ENCODE measurements around the gene GTPBP6. TPM values are rescaled to one million over a fixed set of nuclear protein-coding genes. Genes with fewer than 3 reads are reported as not detected.

Gene GTPBP6
- total RNA-seq = 10 to 100 TPM; 48.5 to 52.1 TPM

DNA sequence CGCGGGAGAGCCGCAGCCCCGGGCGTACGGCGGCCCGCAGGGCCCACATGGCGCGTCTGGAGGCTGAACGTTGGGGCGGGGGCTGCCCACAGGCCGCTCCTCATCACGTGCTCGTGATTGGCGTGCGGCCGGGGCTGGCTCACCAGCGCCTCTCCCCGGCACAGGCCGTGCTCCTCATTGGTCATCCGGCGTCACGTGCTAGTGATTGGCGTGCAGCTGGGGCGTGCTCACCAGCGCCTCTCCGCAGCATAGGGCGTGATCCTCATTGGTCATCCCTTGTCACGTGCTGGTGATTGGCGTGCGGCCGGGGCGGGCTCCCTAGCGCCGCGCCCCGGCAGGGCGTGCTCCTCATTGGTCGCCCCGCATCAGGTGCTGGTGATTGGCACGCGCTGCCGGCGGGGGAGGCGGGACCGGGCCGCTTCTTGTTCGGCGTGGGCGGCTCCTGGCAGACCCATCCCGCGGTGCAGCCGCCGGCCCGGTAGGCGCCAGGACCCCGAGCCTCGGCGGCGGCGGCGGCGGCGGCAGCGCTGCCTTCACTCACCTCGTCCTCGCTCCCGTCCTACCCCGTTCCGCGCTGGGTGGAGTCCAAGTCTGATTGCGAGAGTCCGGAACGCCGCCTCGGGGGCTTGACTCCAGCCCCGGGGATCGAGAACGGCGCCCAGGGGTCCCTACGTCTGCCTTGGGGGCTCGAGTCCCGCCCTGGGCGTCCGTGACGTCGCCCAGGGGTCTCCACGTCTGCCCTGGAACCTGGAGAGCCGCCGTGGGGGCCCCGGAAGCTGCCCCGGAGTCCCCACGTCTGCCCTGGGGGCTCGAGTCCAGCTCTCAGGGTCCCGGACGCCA lies at the start of gene GTPBP6:
GTPBP6 (minus strand) TSS at position 58 of the 840 bp plus-strand sequence; CDS start at position 49, 9 bp downstream.
- CTCF ChIA-PET = no interaction called here
- Mint-ChIP-seq H3K4me1 (peaks cover 39% of the 10 kb centered on the region), H3K27ac (peak within 1 kb of the TSS; percentile 99), H3K36me3 (ENCODE audit: low read depth) (peaks cover 7% of the 10 kb centered on the region), H3K4me3 (peak within 1 kb of the TSS; percentile 91), H3K9me3 (no peaks in the 10 kb centered on the region), H3K27me3 (no peaks in the 10 kb centered on the region)
- DNase-seq = peak; percentile 99
- POLR2A ChIA-PET = no interaction called here

DNA sequence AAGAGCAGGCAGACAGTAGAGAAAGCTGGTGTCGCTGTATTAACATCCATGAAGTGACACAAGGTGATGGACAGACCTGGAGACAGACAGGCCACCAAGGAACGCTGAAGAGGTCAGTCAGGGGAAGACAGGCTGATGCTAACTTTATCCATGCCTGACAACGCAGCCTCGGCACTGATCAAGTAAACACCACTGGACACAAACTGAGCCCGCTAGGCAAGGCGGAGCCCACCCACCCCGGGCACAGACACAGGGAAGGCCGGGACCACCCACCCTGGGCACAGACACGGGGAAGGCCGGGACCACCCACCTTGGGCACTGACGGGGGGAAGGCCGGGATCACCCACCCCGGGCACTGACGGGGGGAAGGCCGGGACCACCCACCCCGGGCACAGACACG lies 49.3 kb upstream of the GTPBP6 start:
- Mint-ChIP-seq H3K4me3 (no peak overlapping the region), H3K36me3 (ENCODE audit: low read depth) (peaks cover 11% of the 10 kb centered on the region), H3K27me3 (peaks cover 15% of the 10 kb centered on the region), H3K27ac (no peak overlapping the region), H3K4me1 (peaks cover 6% of the 10 kb centered on the region), H3K9me3 (peaks cover 9% of the 10 kb centered on the region)
- ChIA-PET CTCF (no interaction called here), POLR2A (no interaction called here)
- no peak for DNase-seq

GRCh38 chrX:367349-367748 lies 48.8 kb upstream of the GTPBP6 start:
- CTCF ChIA-PET = no interaction called here
- peaks cover 10% of the 10 kb centered on the region for H3K9me3 Mint-ChIP-seq
- no peak overlapping the region for H3K27ac Mint-ChIP-seq

DNA sequence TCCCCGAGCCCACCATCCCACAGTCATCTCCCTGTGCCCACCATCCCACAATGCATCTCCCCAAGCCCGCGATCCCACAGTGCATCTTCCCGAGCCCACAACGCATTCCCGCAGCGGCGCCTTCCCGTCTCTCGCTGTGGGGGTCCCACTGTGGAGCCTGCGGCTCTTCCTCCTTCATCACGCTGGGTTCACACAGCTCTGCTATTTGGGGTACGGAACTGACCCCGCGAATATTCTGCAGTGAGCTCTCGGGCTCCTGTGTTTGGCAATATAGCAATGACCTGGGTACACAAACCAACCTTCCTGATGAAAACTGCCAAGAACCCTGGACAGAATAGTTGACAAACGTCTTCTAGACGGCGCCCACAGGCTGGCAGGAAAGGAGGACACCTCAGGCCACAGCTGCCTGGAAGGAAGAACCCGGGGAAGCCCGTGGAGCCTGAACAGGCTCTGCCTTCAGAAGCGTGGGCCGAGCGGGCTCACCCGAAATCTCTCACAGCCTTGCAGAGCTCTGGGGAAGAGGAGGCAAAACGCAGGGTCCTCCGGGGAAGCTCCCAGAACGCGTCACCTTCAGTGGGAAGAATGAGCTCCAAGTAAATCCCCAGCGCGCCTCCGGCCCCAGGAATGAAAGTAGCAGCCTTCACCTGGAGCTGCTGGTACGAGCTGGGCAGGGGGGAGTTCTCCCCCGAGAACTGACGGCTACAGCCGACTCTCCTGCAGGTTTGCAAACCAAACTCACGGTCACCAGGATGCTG lies 45.2 kb upstream of the GTPBP6 start:
- Mint-ChIP-seq H3K4me3 (no peak overlapping the region), H3K4me1 (no peaks in the 10 kb centered on the region), H3K36me3 (ENCODE audit: low read depth) (peaks cover 40% of the 10 kb centered on the region), H3K9me3 (peaks cover 30% of the 10 kb centered on the region), H3K27me3 (no peaks in the 10 kb centered on the region), H3K27ac (no peak overlapping the region)
- ChIA-PET CTCF (no interaction called here), POLR2A (no interaction called here)
- no peak for DNase-seq

More at GRCh38 chrX:367349-367748, 48.8 kb upstream of the GTPBP6 start:
- Mint-ChIP-seq H3K36me3 (ENCODE audit: low read depth) (peaks cover 11% of the 10 kb centered on the region), H3K27me3 (peaks cover 12% of the 10 kb centered on the region), H3K4me3 (no peak overlapping the region), H3K4me1 (peaks cover 5% of the 10 kb centered on the region)
- POLR2A ChIA-PET = no interaction called here
- DNase-seq = no peak

DNA sequence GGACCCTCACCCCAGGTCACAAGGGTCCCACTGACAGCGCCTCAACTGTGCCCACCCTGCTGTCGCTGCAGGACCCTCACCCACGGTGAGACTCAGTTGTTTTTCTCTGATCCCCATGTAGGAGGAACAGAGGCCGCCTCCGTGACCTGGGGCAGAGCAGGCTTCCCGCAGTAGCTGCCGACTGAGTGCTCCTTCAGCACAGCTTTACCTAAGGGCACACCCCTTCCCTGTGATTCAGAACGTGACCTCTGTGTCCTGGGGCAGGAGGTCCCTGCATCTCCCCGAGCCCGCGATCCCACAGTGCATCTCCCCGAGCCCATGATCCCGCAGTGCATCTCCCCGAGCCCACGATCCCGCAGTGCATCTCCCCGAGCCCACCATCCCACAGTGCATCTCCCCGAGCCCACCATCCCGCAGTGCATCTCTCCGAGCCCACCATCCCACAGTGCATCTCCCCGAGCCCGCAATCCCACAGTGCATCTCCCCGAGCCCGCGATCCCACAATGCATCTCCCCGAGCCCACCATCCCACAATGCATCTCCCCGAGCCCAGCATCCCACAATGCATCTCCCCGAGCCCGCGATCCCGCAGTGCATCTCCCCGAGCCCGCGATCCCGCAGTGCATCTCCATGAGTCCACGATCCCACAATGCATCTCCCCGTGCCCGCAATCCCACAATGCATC lies 44.5 kb upstream of the GTPBP6 start:
- no peak overlapping the region for H3K4me3 Mint-ChIP-seq
- no peaks in the 10 kb centered on the region for H3K27me3 Mint-ChIP-seq
- peaks cover 43% of the 10 kb centered on the region for H3K36me3 Mint-ChIP-seq (ENCODE audit: low read depth)
- peaks cover 30% of the 10 kb centered on the region for H3K9me3 Mint-ChIP-seq
- no peak overlapping the region for H3K27ac Mint-ChIP-seq
- no peak for DNase-seq
- no peaks in the 10 kb centered on the region for H3K4me1 Mint-ChIP-seq
- ChIA-PET CTCF (no interaction called here), POLR2A (no interaction called here)

DNA sequence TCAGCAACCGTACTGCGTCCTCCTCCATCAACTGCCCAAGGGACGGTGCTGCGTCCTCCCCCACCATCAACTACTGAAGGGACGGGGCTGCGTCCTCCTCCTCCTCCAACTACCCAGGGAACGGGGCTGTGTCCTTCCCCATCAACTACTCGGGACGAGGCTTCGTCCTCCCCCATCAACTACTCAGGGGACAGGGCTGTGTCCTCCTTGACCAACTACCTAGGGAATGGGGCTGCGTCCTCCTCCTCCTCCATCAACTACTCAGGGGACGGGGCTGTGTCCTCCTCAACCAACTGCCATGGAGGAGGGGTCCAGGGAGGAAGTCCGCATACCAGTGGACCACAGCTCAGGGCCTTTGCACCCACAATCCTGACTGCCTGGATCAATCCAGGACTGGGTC lies 43.8 kb upstream of the GTPBP6 start:
- Mint-ChIP-seq H3K9me3 (peaks cover 34% of the 10 kb centered on the region), H3K27ac (no peak overlapping the region), H3K27me3 (no peaks in the 10 kb centered on the region), H3K4me3 (no peak overlapping the region), H3K4me1 (peaks cover 7% of the 10 kb centered on the region), H3K36me3 (ENCODE audit: low read depth) (peaks cover 50% of the 10 kb centered on the region)
- POLR2A ChIA-PET = no interaction called here
- DNase-seq = no peak
- CTCF ChIA-PET = no interaction called here

- H3K27me3 Mint-ChIP-seq = no peaks in the 10 kb centered on the region
- H3K4me1 Mint-ChIP-seq = peaks cover 15% of the 10 kb centered on the region
- H3K9me3 Mint-ChIP-seq = peaks cover 36% of the 10 kb centered on the region
- H3K27ac Mint-ChIP-seq = no peak overlapping the region
- no peak overlapping the region for H3K4me3 Mint-ChIP-seq
- POLR2A ChIA-PET = no interaction called here
- no peak for DNase-seq
- peaks cover 56% of the 10 kb centered on the region for H3K36me3 Mint-ChIP-seq (ENCODE audit: low read depth)
- CTCF ChIA-PET = no interaction called here
Observed at GRCh38 chrX:361231-362145, 42.9 kb upstream of the GTPBP6 start.

GRCh38 chrX:360496-361150 lies 42.0 kb upstream of the GTPBP6 start:
- Mint-ChIP-seq H3K4me3 (no peak overlapping the region), H3K36me3 (ENCODE audit: low read depth) (peaks cover 60% of the 10 kb centered on the region), H3K27me3 (no peaks in the 10 kb centered on the region), H3K27ac (no peak overlapping the region), H3K9me3 (peaks cover 36% of the 10 kb centered on the region), H3K4me1 (peaks cover 18% of the 10 kb centered on the region)
- CTCF ChIA-PET = no interaction called here
- DNase-seq = no peak
- POLR2A ChIA-PET = no interaction called here

- DNase-seq = no peak
- H3K27ac Mint-ChIP-seq = peak overlapping the region; percentile 9
- H3K27me3 Mint-ChIP-seq = no peaks in the 10 kb centered on the region
- no peak overlapping the region for H3K4me3 Mint-ChIP-seq
- CTCF ChIA-PET = no interaction called here
- POLR2A ChIA-PET = no interaction called here
- H3K36me3 Mint-ChIP-seq (ENCODE audit: low read depth) = peaks cover 65% of the 10 kb centered on the region
- H3K9me3 Mint-ChIP-seq = peaks cover 36% of the 10 kb centered on the region
- H3K4me1 Mint-ChIP-seq = peaks cover 22% of the 10 kb centered on the region
Observed at GRCh38 chrX:358651-359143, 40.1 kb upstream of the GTPBP6 start.

DNA sequence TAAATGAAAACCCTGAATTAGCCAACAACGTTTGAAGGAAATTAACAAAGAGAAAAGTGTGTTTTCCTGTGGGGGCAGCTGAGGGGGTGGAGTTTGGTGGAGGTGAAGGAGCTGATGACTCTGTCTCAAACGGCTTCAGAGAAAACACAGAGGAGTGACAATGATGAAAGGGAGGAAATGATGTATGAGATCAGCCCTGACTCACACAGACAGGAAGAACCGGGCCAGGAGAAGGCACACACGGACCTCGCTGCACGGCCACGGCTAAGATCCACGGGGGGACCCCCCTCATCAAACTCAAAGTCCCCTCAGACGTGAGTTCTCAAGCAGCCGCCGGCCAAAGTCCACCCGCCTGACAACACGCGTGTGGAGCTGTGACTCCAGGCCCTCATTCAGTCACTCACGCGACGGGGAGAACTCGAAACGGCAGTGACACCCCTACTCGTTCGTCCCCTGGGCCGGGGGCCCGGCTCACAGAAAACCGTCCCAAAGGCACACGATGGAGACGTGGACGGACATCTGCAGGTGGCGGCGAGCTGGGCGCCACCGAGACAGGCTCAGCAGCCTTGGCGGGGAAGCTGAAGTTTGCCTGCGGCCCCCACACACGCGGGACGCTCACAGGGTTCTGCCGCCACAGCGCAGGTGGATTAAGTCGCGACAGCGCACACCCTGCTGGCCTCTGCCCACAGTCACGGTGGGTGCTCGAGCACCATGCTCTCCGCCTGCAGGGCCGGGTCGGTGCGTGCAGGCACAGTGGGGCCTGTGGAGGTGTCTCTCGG lies 39.3 kb upstream of the GTPBP6 start:
- CTCF ChIA-PET = no interaction called here
- H3K4me3 Mint-ChIP-seq = peak overlapping the region; percentile 7

DNA sequence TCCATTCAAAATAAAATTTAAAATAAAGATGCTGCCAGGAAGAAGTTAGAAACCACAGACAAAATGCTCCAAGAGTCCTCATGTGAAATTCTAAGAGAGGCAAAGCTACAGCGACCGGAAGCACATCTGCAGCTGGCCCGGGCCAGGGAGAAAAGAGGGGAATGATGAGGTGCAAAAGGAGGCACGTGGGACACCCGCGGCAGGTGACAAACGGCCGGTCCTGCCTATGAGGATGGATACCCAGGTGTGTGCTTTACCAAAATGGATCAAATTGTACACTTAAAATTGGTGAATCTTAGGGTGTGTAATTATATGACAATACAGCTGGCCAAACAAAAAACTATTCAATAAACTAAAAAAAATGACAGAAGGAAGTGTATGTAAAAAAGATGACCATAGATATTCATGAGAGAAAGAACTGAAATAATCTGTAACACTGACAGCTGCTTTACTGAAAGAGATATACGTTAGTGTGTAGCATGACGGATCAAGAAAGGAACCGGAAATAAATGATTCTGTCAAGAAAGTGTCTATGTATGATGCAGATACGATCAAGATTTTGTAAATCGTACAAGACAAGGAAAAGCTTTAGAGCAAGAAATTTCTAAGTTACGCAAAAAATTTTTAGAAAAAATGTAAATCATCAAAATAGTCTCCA lies 38.6 kb upstream of the GTPBP6 start:
- Mint-ChIP-seq H3K4me3 (peak overlapping the region; percentile 7), H3K9me3 (peaks cover 25% of the 10 kb centered on the region), H3K27ac (peak overlapping the region; percentile 90), H3K36me3 (ENCODE audit: low read depth) (peaks cover 54% of the 10 kb centered on the region), H3K4me1 (peaks cover 22% of the 10 kb centered on the region), H3K27me3 (no peaks in the 10 kb centered on the region)
- no peak for DNase-seq
- CTCF ChIA-PET = no interaction called here
- POLR2A ChIA-PET = no interaction called here

More for the DNA sequence above, 39.3 kb upstream of the GTPBP6 start:
- DNase-seq = peak; percentile 52
- Mint-ChIP-seq H3K27ac (peak overlapping the region; percentile 90), H3K36me3 (ENCODE audit: low read depth) (peaks cover 58% of the 10 kb centered on the region), H3K9me3 (peaks cover 28% of the 10 kb centered on the region), H3K27me3 (no peaks in the 10 kb centered on the region), H3K4me1 (peaks cover 22% of the 10 kb centered on the region)
- POLR2A ChIA-PET = no interaction called here
